ENCODE results near the gene SLC7A14. TPM values are rescaled to one million over a fixed set of nuclear protein-coding genes. Genes with fewer than 3 reads are reported as not detected.
A peak's percentile ranks its signal among the peaks of the same experiment; 100 is the strongest.

Gene SLC7A14
- total RNA-seq, 1 experiment from 2014 or later = 0.17 TPM

DNA sequence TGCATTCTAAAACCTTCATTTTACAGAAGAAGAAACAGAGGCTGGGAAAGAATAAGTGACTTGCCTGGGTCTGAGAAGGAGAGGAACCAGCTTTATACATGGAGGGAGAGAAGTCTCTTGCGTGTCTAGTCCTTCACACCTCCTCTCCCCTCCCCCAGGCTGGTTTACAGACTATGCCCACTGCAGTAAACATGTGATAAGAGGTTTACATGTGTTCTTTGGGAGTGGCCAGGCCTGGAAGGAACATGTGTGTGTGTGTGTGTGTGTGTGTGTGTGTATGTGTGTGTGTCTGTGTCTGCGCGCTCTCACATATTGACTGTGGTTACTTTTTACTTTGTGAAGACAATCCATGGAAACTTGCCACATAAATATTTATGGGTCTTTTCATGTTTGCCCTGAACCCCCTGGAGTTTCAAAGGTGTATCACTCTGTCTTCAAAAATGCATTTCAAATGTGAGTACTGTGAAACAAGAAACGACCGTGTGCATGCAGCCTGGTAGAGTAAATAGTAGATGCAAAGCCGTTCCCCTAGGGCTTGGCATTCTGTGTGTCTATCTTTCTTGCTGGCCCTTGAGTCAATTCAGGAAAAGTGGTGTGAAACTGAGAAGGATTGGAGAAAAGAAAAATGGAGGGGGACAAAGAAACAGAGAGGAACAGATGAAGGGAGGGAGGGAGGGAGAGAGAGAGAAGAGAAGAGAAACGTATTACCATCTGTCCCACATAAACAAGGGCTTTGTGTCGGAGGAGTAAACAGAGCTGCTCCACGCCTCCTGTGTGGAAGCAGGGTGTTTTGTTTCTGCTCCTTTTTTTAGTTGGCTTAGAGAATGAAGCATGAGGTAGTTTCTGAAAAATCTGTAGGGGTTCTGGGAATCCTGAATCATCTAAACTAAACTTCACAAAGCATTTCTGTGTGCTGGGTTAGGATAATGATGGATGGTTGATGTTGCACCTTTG is 115.5 kb downstream of the SLC7A14 start:
- DNase-seq (ENCODE audit: low read depth) = no peak

- DNase-seq (ENCODE audit: low read depth) = peak; percentile 60
These were observed 116.5 kb downstream of the SLC7A14 start for GRCh38 chr3:170469151-170470062.

- DNase-seq (ENCODE audit: low read depth) = no peak
These were observed 118.2 kb downstream of the SLC7A14 start for GRCh38 chr3:170467571-170468147.

DNA sequence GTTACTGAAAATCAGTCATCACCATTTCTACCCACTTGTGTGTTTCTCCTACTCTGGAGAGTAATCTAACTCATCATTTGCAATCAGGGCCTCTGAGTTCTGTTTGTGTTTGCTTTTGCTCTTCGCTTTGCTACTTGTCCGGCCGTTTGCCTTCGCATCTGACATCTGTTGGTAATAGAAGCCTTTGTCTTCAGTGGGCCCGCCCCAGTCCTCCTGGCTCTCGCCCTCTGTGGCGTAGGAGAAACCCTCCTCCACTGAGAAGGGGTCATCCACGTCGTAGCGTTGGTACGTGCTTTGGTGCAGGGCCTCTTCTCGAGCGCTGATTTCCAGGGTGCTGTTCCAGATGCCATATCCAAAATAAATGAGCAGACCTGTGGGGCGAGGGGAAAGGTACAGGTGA is 118.9 kb downstream of the SLC7A14 start:
- DNase-seq (ENCODE audit: low read depth) = no peak

- peak; percentile 17 for DNase-seq (ENCODE audit: low read depth)
These were observed 119.9 kb downstream of the SLC7A14 start for GRCh38 chr3:170465955-170466354.

- DNase-seq (ENCODE audit: low read depth) = no peak
These were observed 122.9 kb downstream of the SLC7A14 start for GRCh38 chr3:170463011-170463410.

DNA sequence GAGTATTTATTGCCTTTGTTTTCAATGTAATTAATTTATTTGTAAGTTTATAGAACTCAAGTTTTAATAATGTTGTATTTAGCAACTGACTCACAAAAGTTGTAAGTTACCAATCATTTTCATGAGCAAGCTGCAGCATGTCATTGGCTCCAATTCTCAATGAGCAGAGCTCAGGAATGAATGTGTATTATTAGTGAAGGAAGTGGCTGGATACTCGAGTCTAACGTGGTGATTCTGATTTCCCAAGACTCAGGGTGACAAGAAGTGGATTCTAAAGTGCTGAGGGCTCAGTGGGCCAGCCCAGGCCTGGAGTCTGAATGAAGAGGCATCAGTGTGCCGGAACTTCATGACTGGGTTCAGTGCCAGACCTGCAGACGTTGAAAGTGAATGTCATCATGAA is 127.6 kb downstream of the SLC7A14 start:
- no peak for DNase-seq (ENCODE audit: low read depth)

DNA sequence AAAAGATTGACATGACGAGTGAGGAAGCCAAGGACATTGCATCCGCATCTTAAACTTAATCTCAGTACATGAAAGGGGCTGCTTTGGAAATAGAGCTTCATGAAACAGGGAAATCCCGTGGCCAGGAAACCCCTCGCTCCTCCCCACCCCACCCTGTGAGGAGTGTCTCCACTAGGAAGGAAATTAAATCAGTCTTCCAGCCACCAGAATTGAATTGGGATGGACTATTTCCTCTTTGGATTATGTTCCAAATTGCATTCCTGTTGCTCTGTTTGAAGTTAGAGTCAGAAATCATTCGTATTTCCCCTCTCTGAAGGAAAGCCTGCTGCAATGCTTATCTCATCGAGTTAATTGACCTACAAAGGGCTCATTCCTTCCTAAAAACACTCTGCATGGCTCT is 131.4 kb downstream of the SLC7A14 start:
- no peak for DNase-seq (ENCODE audit: low read depth)

DNA sequence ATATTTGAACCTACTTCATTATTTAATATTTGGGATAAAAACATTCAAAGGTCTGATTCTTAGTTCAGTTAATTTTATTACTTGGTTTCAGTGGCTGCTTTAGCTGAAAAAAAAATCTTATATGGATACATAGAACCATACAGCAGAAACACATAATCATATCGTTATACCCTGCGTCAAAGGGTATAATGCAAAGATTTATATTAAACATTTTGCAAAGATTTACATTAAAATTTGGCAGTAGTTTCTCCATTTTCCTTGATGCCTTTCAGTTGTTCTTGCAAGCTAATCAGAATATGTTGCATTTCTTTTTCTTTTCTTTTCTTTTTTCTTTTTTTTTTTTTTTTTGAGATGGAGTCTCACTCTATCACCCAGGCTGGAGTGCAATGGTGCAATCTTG is 135.8 kb downstream of the SLC7A14 start:
- DNase-seq (ENCODE audit: low read depth) = no peak

DNA sequence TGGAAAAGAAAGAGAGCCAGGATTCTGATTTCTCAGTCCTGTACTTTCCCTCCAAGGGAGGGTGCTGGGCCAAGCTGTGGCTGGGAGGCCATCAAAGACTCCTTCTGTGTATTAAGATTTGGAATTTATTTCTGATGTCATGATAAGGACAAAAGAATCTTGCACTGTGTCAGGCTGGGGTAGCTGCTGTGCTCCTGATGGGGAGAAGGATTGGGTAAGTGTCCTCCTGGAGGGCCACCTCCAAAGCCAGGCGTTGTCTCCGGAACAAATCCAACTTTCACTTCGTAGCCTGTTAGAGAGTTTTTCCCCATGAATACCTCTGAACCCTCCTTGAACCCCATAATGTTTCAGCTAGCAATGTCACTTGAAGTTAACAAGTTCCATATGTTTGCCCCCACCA is 137.3 kb downstream of the SLC7A14 start:
- no peak for DNase-seq (ENCODE audit: low read depth)

DNA sequence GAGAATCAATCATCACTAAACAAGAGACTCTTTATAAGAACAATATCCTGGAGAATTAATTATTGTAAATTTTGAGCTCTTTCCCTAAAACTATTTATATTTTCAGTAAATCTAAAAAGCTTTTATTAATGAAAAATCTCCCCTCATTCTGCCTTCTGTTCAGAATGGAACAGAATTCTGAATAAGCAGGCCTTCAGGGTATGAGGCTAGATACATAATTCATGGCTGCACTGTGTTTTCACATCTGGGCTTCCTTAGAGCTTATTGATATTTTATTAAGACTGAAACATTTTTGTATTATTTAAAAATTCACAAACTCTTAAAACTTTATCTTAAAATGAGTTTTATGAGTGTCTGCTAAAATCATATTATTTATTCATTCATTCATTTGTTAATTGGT is 142.4 kb downstream of the SLC7A14 start:
- DNase-seq (ENCODE audit: low read depth) = no peak

- DNase-seq (ENCODE audit: low read depth) = no peak
These were observed 142.9 kb downstream of the SLC7A14 start for GRCh38 chr3:170442947-170443346.

GRCh38 chr3:170441412-170441811 is 144.5 kb downstream of the SLC7A14 start:
- DNase-seq (ENCODE audit: low read depth) = no peak

DNA sequence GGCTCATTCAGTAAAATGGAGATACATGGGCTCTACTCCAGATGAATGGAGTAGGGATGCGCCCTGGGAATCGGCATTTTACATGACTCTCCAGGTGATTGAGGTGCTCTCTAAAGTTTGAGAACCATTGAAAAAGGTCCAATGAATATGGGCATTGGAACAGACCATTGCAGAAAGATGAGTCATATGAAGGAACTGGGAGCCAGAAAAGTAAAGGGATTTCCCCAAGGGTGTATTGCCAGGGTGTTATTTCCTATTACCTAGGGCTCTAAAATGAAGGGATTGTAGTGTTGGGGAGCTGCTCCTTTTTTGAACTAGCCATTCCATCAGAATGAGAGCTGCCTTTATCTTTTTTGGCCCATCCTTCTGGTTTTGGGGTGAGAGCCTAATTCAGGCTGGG is 145.5 kb downstream of the SLC7A14 start:
- DNase-seq (ENCODE audit: low read depth) = peak; percentile 55

DNA sequence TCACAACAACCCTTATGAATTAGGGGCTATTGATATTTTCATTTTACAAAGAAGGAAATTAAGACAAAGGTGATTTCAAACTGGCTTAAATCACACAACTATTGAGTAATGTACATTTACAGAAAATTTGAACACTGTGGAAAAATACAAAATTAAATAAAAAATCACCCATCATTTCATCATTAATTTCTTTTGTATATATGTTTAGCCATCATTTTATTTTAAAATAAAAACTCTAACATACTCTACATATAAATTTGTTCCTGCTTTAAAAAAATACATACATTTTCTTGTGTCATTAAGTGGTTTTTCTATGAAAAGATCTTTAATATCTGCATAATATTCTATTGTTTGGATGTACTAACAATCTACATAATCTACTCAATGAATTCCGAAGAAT is 147.0 kb downstream of the SLC7A14 start:
- no peak for DNase-seq (ENCODE audit: low read depth)

DNA sequence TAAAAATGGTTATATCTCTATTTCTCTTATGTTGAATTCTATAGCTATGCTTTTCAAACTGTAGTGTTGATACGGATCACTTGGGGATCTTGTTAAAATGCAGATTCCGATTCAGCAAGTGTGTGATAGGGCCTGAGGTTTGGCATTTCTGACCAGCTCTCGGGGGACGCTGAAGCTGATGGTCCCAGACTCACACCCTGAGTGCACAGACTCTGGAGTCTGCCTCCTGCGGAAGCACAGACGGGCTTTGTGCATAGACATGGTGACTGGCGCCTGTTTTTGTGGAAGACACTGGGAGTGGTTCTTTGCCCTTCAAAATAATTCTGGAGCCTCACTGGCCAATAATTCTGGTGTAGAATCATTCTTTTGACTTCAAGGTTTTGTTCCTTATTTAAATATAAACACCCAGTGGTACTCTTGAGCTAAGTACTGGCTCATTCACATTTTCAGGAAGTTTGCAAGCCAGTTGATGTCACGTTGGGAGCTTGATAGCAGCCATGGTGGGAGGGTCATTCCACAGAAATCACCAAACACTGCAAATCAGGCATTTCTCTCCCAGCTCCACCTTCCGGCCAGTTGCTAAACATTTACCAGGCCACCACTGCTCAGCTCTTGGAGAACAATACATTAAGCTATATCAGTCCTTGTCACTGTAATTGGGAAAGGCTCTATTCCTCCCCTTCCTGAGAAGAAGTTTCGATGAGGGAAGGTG is 148.0 kb downstream of the SLC7A14 start:
- DNase-seq (ENCODE audit: low read depth) = no peak

- DNase-seq (ENCODE audit: low read depth) = no peak
These were observed 148.7 kb downstream of the SLC7A14 start for GRCh38 chr3:170437176-170437575.

DNA sequence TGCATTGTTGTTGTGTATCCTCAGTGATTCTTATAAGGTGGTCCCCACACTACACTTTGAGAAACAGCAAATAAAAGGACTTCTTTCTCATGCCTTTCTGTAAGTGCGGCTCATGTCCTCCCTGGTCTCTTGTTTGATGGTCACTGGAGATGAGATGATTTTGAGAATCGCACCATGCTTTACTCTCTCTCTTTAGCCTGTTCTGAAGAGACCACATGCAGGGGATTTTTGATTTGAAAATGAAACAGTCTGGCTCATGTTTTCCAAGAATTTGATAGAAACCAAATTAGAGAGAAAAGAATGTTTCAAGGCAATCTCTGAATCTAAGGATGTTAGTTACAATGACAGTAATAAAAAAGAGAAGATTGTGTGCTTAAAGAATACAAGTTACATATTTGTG is 149.2 kb downstream of the SLC7A14 start:
- DNase-seq (ENCODE audit: low read depth) = no peak

DNA sequence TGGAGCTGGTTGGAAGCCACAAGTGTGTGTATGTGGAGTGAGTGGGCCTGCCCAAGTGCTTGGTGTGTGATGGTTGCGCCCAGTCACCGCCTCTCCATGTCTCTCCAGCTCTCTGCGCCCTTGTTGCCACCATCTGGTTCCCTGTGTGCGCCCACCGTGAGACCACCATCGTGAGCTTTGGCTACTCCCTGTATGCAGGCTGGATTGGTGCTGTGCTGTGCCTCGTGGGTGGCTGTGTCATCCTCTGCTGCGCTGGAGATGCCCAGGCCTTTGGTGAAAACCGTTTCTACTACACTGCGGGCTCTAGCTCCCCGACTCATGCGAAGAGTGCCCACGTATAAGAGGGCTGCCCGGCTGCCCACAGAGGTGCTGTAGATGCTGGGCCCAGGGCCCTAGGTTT is 153.5 kb downstream of the SLC7A14 start:
- no peak for DNase-seq (ENCODE audit: low read depth)

DNA sequence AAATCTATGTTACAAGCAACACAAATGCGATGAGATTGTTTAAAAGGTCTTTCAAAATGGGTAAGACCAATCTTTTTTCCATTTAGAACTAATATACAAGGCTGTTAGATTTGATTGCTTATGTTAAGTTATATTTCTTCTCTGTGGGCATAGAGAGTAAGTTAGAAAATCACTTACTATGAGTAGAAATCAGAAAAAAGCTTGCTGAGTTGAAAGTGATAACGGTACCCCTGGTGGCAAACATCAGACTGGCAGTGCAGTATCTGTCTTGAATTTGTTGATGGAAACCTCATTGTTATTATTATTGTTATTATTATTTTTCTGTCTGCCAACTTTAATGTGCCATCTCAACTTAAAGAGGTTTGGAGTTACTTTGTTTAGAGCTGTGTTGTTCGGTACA is 154.8 kb downstream of the SLC7A14 start:
- DNase-seq (ENCODE audit: low read depth) = no peak

GRCh38 chr3:170429050-170429449 is 156.8 kb downstream of the SLC7A14 start:
- DNase-seq (ENCODE audit: low read depth) = peak; percentile 82

- no peak for DNase-seq (ENCODE audit: low read depth)
These were observed 157.8 kb downstream of the SLC7A14 start for GRCh38 chr3:170428095-170428494.
